HL-60 (cell line): ENCODE data around the gene HOXD11.

ENCODE experiments used
- CTCF ChIP-seq: IDR thresholded peaks from one replicate; pipeline ENCODE4 v1.5.1; 2011; ENCODE audit warnings: low read length, control low read depth, inconsistent platforms; ENCODE audit not compliant: insufficient read depth
- GABPA ChIP-seq: IDR thresholded peaks from 2 replicates; pipeline ENCODE4 v1.6.1; 2012; ENCODE audit warnings: low read depth
- POLR2AphosphoS5 ChIP-seq: IDR thresholded peaks from 2 replicates; pipeline ENCODE4 v1.6.1; 2012; ENCODE audit warnings: low read depth
- REST ChIP-seq: IDR thresholded peaks from 2 replicates; pipeline ENCODE4 v1.6.1; 2012; ENCODE audit warnings: low read depth; ENCODE audit not compliant: insufficient replicate concordance
- SPI1 ChIP-seq: IDR thresholded peaks from 2 replicates; pipeline ENCODE4 v1.6.1; 2012; ENCODE audit warnings: low read depth, mild to moderate bottlenecking, borderline replicate concordance

- TF ChIP-seq CTCF (no peak), REST (no peak), SPI1 (no peak), POLR2AphosphoS5 (no peak), GABPA (no peak)
Measured at GRCh38 chr2:176107731-176108181, 676 bp downstream of the HOXD11 start.
